Measurements from ENCODE around the gene FSCN2.
A peak's percentile ranks its signal among the peaks of the same experiment; 100 is the strongest.
"Not testable (repeated sequence)": the region's sequence is repeated elsewhere in the genome, so short reads cannot be mapped to it uniquely, and the experiment has no call there.

The FSCN2 gene

GRCh38 chr17:81526662-81527571 lies 1.3 kb upstream of the FSCN2 start:
- DNase-seq: no peak

- DNase-seq: no peak
Measured at GRCh38 chr17:81528384-81528650, 140 bp downstream of the FSCN2 start.

GRCh38 chr17:81528651-81529436 lies 667 bp downstream of the FSCN2 start:
- DNase-seq: no peak

- DNase-seq: no peak
Measured at GRCh38 chr17:81529437-81529803, 1.2 kb downstream of the FSCN2 start.

GRCh38 chr17:81531013-81531412 lies 2.8 kb downstream of the FSCN2 start:
- DNase-seq: not testable (repeated sequence)

GRCh38 chr17:81531998-81532404 lies 3.8 kb downstream of the FSCN2 start:
- DNase-seq: not testable (repeated sequence)

GRCh38 chr17:81532490-81533287 lies 4.5 kb downstream of the FSCN2 start:
- no peak for DNase-seq

GRCh38 chr17:81533339-81534141 lies 5.4 kb downstream of the FSCN2 start:
- DNase-seq: no peak

GRCh38 chr17:81534157-81535006 lies 6.2 kb downstream of the FSCN2 start:
- DNase-seq: no peak

GRCh38 chr17:81535007-81535328 lies 6.8 kb downstream of the FSCN2 start:
- DNase-seq: no peak

GRCh38 chr17:81535480-81536298 lies 7.5 kb downstream of the FSCN2 start:
- no peak for DNase-seq

GRCh38 chr17:81536299-81537290 lies 8.4 kb downstream of the FSCN2 start:
- no peak for DNase-seq

GRCh38 chr17:81537343-81537855 lies 9.2 kb downstream of the FSCN2 start:
- peak in 5 of 6 experiments; percentile 18 to 26 (median 22) for DNase-seq

GRCh38 chr17:81537856-81538555 lies 9.8 kb downstream of the FSCN2 start:
- DNase-seq: no peak

- no peak for DNase-seq
Measured at GRCh38 chr17:81538651-81539570, 10.7 kb downstream of the FSCN2 start.

- no peak for DNase-seq
Measured at GRCh38 chr17:81539571-81539900, 11.4 kb downstream of the FSCN2 start.

- DNase-seq: no peak
Measured at GRCh38 chr17:81539961-81540675, 11.9 kb downstream of the FSCN2 start.

All from stimulated activated naive CD4-positive, alpha-beta T cell (primary cell).